ENCODE measurements around the gene GADL1.

The GADL1 gene

DNA sequence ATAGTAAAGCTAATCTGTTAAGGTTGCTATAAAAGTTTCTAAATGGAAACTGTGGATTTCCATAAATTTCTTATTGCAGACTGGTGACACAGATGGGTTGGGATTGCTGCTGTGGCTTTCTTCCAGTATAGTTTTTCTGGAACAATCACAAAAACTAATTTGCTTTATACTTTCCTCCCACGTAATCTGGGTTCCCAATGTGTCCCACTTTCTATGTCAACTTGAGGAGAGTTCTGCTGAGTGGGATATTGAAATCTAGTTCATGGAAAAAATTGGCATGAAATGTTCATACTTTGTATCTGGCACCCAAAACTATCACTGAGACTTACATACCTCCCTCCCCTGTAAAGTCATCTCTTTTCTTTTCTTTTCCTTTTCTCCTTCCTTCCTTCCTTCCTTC is 161.3 kb downstream of the GADL1 start:
- FAIRE-seq (no peak), DNase-seq (ENCODE audit: insufficient read length, low spot score) (no peak)

DNA sequence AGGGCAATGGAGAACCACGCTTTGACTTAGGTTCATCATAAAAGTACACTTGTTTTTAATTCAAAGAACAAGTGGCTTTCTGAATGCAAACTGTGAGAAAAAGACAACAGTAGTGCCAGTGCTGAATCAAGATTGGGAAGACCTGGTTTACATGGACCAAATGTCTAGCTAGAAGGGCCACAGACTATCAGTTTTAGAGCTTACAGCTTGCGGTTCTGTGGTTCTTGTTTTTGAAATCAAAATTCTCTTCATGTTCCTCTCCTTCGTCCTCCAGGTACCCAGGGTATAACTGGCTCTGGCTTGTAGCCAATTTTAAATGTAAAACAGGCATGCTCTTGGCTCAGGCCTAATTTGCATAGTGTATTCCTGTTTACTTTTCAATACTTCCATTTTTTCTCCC is 163.5 kb downstream of the GADL1 start:
- DNase-seq (ENCODE audit: insufficient read length, low spot score) = no peak
- no peak for FAIRE-seq

- DNase-seq (ENCODE audit: insufficient read length, low spot score) (no peak), FAIRE-seq (no peak)
Measured at GRCh38 chr3:30729936-30730335, 164.5 kb downstream of the GADL1 start.

GRCh38 chr3:30729512-30729911 is 164.9 kb downstream of the GADL1 start:
- FAIRE-seq (no peak), DNase-seq (ENCODE audit: insufficient read length, low spot score) (no peak)

- FAIRE-seq = no peak
Measured at GRCh38 chr3:30728143-30728542, 166.3 kb downstream of the GADL1 start.

GRCh38 chr3:30724863-30725262 is 169.6 kb downstream of the GADL1 start:
- no peak for DNase-seq (ENCODE audit: insufficient read length, low spot score)
- FAIRE-seq = no peak

More at GRCh38 chr3:30728143-30728542, 166.3 kb downstream of the GADL1 start:
- DNase-seq (ENCODE audit: insufficient read length, low spot score) = no peak

- DNase-seq (ENCODE audit: insufficient read length, low spot score) (no peak), FAIRE-seq (no peak)
Measured at GRCh38 chr3:30723211-30723610, 171.2 kb downstream of the GADL1 start.

DNA sequence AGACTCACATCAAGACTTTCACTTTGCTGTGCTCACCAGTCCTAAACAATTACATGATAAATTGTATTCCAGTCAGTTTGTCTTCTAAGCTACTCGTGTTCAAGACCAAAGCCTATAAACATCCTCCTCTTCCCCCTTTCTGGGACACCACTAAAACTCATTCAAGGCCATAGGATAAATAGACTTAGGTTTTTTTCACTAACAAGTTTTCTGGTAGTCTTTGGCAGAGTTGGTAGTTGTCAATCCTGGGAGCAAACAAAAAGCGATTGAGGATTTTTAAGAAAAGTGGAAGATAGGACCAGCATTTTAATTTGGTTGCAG is 173.2 kb downstream of the GADL1 start:
- FAIRE-seq (no peak), DNase-seq (ENCODE audit: insufficient read length, low spot score) (no peak)

DNA sequence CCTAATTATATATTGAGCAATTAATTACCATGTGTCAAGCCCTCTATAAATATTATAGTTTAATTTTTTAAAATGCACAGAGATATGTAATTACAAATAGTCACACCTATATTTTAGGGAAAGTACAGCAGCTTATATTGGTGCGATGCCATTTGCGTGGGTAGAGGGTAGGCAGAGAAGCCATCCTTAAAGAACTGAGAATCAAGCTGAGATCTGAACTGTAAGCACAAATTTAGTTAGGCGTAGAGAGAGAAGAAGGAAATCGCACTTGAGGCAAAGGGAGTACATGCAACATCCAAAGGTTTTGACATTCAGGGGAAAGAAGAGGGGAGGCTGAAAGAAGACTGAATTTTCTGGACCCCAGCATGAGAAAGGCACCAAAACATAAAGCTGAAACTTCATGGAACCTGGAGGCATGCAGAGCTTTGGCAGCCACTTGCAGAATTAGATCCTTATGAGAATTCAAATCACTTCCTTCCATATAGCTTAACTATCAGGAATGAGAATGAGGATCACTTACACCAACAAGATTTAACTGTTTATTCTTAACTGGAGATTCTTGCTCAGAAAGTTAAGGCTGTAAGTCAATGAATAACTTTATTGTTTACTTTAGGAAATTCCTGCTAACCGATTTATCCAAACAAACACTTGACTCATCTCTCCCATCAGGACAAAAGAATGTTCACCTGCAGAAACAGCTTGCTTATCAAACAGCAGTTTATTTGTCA is 173.7 kb downstream of the GADL1 start:
- DNase-seq (ENCODE audit: insufficient read length, low spot score) (no peak), FAIRE-seq (peak; percentile 4)

- DNase-seq (ENCODE audit: insufficient read length, low spot score) = no peak
- no peak for FAIRE-seq
Measured at GRCh38 chr3:30719536-30719935, 174.9 kb downstream of the GADL1 start.

GRCh38 chr3:30713885-30714503 is 180.5 kb downstream of the GADL1 start:
- FAIRE-seq (no peak), DNase-seq (ENCODE audit: insufficient read length, low spot score) (no peak)

DNA sequence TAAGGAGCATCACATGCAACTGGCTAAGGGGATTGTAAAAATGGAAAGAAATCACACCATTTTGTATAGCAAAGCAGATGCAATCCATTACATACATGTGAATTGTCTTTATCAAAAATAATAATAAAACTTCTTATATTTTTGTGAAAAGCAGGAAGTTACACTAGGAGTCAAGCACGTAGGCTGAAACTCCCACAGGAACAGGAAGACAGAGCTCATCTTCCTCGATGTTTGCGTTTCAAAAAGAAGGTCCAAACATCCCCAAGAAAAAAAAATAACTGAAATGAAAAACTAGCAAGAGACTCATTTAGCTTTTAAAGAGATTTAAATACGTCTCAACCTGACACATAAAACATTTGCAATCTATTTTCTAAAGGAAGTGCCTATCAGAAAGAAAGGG is 181.5 kb downstream of the GADL1 start:
- no peak for DNase-seq (ENCODE audit: insufficient read length, low spot score)
- FAIRE-seq = no peak

- DNase-seq (ENCODE audit: insufficient read length, low spot score) (no peak), FAIRE-seq (no peak)
Measured at GRCh38 chr3:30711867-30712266, 182.6 kb downstream of the GADL1 start.

DNA sequence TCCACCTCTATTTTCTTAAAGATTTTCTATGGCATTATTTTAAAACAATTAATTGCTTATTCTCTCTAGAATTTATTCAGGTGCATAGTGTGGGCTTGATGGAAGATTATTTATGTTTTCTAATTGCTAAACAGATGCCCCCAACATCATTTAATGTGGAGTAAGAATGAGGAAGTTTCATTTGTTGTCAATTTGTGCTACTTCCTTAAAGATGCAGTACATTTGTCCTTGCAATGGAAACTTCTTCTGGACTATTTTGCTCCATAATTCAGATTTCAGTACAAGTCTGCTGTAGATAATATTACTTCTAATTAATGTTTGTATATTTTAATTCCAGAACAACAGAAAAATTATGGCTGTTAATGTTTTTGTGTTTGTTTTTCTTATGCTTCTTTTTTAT is 183.3 kb downstream of the GADL1 start:
- no peak for FAIRE-seq
- no peak for DNase-seq (ENCODE audit: insufficient read length, low spot score)

GRCh38 chr3:30710017-30710416 is 184.4 kb downstream of the GADL1 start:
- DNase-seq (ENCODE audit: insufficient read length, low spot score) (no peak), FAIRE-seq (no peak)

DNA sequence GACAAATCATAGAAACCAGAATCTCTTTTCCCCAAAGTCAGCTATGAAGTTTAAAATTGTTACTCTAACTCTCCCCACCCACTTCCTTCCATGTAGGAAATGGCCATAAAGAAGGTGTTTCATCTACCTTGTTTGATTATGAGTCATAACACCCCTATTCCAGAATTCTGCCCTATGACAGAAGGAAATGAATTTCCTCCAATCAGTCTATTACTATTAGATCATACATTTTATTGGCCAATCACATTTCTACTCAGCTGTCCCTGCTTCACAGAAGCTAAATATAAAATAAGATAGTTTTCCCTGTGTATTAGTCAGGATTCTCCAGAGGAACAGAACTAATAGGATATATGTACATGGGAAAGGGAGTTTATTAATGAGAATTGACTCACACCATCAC is 186.0 kb downstream of the GADL1 start:
- no peak for FAIRE-seq
- DNase-seq (ENCODE audit: insufficient read length, low spot score) = no peak

DNA sequence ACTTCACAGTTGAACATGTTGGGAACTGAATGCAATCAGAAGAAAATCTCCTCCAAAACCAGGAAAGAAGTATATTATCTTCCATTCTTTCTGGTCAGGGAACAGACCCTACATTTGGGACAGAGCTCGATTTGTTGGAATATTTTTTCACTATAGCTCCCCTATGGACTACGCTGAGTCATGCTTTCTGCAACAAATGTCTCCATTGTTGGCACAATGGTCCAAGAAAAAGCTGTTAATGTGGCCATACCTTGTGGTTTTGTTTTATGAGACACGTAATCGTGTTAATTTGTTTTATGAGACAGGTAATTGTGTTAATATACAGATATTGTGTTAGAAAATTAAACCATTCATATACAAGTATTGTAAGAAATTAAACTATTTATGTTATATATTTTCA is 186.6 kb downstream of the GADL1 start:
- FAIRE-seq = no peak
- no peak for DNase-seq (ENCODE audit: insufficient read length, low spot score)

DNA sequence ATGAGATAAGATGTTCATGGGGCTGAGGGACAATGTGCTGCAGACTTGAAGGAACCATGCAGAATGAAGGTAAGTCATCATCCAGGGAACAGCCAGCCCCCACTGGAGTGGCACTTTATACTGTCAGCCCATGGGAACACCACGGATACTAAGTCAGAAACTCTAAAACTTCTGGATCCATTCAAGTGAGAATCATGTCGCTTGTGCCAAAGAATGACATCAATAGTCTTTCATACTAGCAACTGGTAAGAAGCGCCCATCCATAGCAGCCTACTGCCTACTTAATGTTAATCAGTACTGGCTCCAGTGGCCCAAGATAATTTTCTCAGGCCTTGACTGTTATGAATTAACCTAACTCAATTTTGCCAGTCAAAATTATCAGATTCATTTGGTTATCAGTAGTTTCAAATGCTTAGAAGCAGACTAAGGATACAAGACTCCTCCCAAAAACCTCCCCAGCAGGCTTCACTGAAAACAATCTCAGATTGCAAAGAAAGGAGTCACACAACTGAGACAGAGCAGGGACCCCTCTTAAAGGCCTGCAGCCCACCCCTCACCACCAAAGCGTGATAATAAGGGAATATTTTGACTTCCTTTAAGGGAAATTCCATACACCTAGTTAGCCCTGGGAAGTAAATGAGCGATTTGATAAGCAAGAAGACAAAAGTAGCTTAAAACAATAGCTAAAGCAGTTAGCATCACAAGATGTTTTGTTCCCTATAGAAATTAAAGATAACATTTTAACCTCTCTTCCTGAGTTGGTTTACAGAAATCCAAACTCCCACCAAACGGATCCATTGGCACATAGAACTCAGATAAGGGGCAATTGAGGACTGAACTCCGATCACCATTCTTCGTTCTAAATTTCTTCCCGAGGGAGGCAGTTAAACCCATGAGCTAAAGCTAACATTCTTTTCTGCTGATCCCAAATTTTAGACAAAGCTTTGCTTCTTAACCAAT is 189.2 kb downstream of the GADL1 start:
- FAIRE-seq = no peak
- no peak for DNase-seq (ENCODE audit: insufficient read length, low spot score)

DNA sequence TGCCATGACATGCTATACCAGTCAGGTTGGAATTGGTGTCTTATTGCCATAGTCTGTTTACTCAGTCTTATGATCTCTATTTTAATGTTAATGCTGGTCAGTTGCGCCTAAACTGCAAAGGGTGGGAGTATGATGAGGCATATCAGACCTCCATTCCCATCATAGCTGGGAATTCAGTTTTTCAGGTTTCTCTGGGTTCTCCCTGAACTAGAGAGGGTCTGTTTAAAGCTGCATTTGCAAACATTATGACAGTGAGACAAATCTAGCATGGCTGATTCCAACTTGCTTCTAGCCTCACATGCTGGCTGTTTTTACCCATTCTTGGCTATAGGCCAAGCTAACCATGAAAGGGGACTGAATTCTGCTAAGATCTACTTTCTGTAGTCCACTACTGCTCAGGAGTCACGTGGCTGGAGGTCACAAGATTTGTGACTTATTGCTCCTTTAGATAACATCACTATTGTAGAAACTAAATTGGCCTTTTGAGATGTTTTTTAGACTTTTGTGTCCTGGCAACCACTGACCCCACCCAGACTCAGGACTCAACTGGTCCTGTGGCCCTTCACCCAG is 191.5 kb downstream of the GADL1 start:
- FAIRE-seq = no peak

DNA sequence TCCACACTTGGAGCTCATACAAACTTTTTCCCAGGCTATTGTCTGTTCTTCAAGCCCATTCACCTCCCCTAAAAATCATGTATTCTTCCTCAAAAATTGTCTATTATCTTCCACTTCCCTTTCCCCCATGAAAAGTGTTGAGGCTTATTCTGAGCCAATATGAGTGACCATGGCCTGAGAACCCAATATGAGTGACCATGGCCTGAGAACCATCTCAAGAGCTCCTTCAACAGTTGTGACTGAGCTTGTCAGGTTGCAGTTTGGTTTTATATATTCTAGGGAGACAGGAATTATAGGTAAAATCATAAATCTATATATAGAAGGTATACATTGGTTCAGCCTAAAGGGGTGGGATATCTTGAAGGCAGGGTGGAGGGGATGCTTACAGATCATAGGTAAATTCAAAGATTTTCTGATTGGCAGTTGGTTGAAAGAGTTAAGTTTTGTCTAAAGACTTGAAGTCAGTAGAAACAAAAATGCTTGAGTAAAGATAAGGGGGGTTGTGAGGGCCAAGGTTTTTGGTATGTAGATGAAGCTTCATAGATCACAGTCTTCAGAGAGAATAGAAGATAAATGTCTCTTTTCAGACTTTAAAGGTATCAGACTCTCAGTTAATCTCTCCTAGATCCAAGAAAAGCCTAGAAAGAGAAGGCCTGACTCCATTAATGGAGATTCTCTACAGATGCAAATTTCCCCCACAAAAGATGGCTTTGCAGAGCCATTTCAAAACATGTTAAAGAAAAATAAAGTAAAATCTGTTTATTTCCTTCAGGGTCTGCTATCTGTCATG is 192.2 kb downstream of the GADL1 start:
- no peak for FAIRE-seq
- DNase-seq (ENCODE audit: insufficient read length, low spot score) = no peak

More for the DNA sequence above, 191.5 kb downstream of the GADL1 start:
- no peak for DNase-seq (ENCODE audit: insufficient read length, low spot score)
